ENCODE measurements around the gene RAPGEF2.

The RAPGEF2 gene

DNA sequence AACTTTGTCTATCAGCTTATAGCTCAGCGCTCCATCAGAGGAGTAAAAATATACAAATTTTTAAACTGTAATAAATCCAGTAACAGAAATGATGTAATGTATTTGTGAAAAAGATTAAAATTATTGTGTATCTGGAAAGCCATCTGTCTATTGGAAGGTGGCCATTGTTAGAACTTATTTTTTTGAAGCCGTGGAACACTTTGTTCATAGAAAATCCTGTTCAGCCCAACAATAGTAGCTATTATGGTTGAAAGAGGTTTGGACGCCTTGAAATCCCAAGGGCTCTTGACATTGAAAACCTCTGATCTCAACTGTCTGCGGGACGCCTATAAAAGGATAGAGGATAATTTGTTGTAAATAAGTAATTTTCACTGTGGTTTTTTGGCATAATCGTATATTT, 98.3 kb downstream of the RAPGEF2 start:
- no peak for DNase-seq

- no peak for DNase-seq
These were observed 101.7 kb downstream of the RAPGEF2 start for GRCh38 chr4:159204566-159204965.

DNA sequence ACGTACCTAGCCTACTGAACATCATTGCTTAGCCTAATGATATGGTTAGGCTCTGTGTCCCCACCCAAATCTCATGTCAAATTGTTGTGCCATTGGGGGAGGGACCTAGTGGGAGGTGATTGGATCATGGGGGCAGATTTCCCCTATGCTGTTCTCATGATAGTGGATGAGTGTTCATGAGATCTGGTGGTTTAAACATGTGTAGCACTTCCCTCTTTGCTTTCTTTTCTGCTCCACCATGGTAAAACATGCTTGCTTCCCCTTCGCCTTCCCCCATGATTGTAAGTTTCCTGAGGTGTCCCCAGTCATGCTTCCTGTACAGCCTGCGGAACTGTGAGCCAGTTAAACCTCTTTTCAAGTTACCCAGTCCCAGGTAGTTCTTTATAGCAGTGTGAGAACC, 102.6 kb downstream of the RAPGEF2 start:
- DNase-seq, result no peak

DNA sequence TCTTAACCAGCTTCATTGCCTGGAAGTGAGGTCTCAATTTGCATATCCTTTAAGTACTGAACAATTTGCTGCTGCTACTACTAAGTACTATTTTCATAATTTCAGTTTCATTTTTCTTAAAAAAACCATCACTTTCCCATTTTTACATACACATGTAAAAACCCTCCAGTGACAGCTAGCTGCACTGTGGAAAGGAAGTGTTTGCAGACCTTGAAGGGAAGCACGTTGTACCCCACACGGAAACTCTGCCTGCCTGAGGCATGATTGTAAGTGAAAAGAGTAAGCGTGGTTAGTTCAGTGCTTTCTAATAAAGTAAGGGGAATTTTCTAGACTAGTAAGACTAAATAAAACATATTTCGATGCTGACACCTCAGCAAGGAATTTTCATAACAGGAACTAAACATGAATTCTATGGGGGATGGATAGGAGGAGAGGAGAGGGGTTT, 103.6 kb downstream of the RAPGEF2 start:
- no peak for DNase-seq

- no peak for DNase-seq
These were observed 106.4 kb downstream of the RAPGEF2 start for GRCh38 chr4:159209249-159209648.

GRCh38 chr4:159210975-159211374, 108.1 kb downstream of the RAPGEF2 start:
- DNase-seq, result no peak

- DNase-seq, result no peak
These were observed 109.9 kb downstream of the RAPGEF2 start for GRCh38 chr4:159212675-159213293.

- DNase-seq, result no peak
These were observed 114.0 kb downstream of the RAPGEF2 start for GRCh38 chr4:159216834-159217233.

DNA sequence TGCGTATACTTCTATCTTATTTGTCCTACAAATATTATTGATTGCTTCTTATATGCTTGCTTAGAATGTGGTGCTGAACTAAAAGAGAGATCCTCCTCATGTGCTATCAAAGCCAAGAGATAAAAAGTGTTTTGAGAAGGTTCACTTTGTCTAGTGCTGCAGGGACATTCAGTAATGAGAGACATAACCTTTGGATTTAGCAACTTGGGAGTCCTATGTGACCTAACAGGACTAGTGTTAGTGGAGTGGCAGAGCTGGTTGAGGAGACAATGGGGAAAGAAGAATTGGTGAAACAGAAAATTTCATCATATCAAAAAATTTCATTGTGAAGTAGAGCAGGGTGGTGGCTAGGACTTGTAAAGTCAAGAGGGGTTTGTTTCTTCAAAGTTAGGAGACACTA, 117.0 kb downstream of the RAPGEF2 start:
- DNase-seq, result no peak

GRCh38 chr4:159220353-159220752, 117.5 kb downstream of the RAPGEF2 start:
- no peak for DNase-seq

DNA sequence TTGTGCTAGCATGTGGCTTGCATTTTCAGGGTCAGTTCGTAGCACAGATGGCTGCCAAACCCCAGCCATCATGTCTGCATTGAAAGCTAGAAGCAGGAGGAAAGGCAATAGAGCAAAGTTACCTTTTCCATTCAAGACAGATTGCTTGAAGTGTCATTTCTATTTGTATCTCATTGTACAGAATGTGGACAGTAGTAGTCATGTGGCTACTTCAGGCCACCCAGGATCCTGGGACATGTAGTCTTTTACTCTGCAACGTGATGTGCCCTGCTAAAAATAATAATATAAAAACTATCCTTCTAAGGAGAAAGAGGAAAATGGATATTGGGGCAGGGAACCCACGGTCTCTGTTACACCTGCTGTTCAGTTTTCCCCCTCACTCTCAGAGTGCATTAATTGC, 118.4 kb downstream of the RAPGEF2 start:
- DNase-seq, result no peak

DNA sequence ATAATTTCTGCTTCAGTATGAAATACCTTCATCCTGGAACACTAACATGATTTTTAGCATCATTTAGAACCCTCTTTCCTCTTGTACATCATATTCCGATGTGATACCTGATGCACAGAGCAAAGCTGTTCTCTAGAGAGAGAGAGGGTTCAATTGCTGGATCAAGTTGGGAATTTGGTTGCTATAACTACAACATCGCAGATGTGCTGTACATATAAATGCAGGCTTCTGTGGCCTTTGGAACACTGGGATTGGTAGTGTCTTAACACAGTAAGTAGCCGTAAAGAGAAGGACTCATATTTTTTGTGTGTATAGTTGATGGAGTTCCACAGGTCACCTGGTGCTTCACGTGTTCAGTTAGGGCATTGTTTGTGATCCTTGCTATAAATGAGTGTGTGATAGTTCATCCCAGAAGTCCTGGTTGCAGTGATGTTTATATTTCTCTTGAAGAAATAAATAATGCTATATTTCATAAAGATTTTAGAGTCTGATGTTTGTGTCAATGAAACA, 119.2 kb downstream of the RAPGEF2 start:
- DNase-seq, result no peak

DNA sequence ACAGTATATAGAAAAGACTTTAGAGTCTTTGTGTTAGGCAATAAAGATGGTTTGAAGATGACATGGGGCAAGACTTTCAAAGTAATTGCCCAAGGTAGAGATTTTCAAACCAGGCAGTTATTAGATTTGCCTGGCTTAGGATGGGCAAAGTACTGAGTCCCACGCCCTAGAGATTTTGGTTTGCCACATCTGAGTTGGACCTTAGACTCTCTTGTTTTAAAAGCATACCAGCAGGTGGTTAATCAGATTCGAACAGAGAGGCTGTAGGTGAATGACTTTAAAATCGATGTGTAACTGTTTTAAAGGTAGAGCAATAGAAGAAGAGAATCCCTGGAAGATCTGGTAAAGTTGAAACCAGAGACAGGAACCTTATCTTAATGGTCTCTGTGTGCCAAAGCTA, 121.5 kb downstream of the RAPGEF2 start:
- no peak for DNase-seq

DNA sequence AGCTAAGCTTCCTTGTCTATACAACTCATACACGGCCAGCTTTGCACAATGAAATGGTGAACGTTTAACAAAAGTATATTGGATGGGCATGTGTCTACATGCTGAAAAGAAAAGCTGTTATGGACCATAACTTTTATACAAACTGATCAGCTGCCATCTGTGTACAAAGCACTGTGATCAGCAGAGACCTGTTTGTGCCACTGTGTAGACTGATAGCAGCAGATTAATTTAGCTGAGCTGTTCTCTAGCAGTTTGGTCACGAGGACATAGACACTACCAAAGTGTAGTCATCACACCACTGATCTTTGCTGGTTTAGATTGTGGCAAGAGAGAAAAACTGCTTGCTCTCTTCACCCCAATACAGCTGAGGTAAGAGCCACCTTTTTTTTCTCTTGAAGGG, 124.5 kb downstream of the RAPGEF2 start:
- DNase-seq, result peak; percentile 3

- no peak for DNase-seq
These were observed 125.1 kb downstream of the RAPGEF2 start for GRCh38 chr4:159227984-159228383.

DNA sequence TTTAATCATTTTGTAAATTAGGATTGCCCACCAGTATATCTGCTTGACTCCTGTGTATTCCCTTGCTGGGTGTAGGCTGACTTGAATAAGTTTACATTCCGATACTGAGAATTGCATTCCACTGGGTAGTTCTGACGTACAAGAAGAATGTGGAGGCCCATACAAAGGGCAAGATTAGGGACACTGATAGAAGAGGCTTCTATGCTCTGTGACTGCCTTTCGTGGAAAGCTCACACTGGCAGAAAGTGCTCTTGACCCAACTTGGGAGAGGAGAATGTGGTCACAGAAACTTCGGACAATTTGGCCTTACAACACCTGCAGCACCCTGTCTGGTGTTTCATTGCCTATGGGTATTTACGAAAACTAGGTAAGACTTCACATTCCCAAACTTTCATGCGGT, 126.3 kb downstream of the RAPGEF2 start:
- no peak for DNase-seq

DNA sequence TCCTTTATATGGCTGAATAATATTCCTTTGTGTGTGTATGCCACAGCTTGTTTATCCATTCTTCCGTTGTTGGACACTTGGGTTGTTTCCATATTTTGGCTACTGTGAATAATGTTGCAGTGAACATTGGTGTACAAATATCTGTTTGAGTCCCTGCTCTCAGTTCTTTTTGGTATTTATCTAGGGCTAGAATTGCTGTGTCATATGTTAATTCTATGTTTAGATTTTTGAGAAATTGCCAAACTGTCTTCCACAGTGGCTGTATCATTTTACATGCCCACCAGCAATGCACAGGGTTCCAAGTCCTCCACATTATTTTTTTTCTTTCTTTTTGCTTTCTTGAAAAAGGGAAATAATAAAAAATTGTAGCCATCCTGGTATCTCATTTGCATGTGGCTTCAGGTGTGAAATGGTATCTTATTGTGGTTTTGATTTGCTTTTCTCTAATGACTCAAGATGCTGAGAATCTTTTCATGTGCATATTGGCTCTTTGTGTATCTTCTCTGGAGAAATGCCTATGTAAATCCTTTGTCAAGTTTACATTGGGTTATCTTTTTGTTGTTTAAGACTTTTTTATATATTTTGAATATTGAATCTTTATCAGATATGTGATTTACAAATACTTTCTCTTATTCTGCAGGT, 129.7 kb downstream of the RAPGEF2 start:
- DNase-seq, result no peak

DNA sequence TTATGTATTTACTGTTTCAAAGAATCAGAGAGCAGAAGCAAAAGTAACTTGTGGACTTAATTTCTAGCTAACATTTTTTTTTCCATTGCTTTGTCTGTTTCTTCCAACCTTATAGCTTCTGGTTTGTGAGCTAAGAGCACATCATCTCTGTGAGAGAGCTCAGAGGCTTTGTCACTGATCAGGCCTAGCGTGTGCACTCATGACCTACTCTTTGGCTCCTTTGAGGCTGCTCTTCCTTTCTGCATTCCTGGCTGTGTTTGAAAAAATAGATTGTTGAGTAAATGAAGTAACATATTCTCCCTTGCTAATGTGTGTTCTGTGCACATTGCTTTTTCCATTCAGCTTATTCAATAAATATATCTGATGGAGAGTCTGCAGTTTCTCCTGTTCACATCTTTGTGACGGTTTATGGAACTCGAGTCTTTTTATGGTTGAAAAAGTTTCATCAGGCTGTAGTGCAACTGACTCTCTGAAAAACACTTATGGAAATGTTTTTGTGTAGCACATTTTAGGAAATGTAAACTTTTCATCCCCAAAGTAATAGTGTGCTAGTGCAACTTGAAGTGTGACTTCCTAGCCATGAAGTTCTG, 133.0 kb downstream of the RAPGEF2 start:
- DNase-seq, result no peak

DNA sequence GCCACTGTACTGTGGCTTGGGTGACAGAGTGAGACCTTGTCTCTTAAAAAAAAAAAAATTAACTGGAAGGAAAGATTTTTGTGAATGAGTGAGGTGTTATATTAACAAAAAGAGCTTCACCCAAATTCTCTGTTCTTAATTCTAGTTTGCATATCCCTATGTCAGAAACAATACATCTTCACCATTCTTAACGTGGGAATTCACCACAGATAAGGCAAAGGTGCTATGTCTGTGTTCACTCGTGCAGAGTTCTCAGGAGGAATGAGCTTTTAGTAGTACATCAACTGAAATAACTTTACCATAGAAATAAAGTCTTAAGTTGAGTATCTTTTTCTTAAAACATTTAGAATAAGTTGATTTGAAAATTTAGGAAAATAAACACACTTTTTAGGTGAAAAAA, 135.1 kb downstream of the RAPGEF2 start:
- DNase-seq, result no peak

GRCh38 chr4:159238631-159239030, 135.8 kb downstream of the RAPGEF2 start:
- DNase-seq, result no peak

DNA sequence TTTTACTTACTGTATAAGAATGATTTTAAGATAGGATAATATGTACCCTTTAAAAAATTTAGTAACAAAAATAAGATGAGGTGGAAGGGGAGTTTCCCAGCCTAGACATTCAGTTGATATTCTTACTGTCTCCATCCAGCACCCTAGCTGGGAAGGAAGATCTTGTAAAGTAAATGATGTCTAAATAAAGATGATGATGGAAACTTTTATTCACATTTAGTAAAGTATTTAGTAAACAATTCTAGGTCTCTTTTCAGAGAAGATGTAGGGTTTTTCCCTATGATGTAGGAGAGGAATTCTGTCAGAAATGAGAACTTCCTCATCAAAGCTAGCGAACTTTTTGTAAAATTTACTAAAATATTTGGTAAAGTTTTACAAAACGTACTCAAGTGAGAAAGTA, 136.8 kb downstream of the RAPGEF2 start:
- DNase-seq, result no peak

- DNase-seq, result no peak
These were observed 137.2 kb downstream of the RAPGEF2 start for GRCh38 chr4:159240046-159240445.

DNA sequence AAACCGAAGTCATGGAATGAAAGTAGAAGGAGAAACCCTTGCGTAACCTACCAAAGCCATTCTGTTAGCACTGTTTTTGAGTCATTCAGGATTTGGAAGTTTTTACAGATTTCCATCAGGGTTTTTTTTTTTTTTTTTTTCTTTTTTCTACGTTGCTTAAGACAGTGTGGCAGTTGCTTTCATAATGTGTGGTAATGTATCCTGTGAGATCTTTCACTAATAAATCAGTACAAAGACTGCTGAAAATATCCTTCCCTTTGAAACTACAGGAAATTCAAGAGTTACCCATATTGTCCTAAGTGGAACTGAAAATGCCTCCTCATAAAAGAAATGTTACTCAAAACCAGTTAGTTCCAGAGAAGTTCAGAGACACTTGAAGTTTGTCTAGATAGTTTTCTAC, 137.8 kb downstream of the RAPGEF2 start:
- no peak for DNase-seq

DNA sequence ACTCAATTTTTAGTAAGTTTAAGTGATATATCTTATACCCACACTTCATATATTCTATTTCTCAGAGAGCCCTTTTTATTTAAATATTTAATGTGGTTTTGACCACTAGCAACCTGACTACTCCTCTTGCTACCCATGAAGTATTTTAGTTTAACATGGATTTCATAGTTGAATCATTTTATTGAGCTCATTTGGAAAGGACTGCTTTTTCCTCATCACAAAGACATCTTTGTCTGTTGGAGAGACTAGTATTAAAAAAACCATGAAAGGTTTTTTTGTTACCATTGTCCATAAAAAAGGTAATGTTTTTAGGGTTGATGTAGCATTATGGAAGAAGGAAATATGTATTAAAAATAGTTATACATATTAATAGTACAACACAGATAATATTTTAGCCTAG, 139.5 kb downstream of the RAPGEF2 start:
- no peak for DNase-seq

Data from NCI-H2171 treated with DMSO at 0.1 percent for 48 hours (cell line).